ENCODE results near the gene LPCAT1. TPM values are rescaled to one million over a fixed set of nuclear protein-coding genes. Genes with fewer than 3 reads are reported as not detected.

LPCAT1 gene
- total and polyA plus RNA-seq, 5 donors from 2014 or later = 21.4 to 34.7 (median 25.6) TPM

DNA sequence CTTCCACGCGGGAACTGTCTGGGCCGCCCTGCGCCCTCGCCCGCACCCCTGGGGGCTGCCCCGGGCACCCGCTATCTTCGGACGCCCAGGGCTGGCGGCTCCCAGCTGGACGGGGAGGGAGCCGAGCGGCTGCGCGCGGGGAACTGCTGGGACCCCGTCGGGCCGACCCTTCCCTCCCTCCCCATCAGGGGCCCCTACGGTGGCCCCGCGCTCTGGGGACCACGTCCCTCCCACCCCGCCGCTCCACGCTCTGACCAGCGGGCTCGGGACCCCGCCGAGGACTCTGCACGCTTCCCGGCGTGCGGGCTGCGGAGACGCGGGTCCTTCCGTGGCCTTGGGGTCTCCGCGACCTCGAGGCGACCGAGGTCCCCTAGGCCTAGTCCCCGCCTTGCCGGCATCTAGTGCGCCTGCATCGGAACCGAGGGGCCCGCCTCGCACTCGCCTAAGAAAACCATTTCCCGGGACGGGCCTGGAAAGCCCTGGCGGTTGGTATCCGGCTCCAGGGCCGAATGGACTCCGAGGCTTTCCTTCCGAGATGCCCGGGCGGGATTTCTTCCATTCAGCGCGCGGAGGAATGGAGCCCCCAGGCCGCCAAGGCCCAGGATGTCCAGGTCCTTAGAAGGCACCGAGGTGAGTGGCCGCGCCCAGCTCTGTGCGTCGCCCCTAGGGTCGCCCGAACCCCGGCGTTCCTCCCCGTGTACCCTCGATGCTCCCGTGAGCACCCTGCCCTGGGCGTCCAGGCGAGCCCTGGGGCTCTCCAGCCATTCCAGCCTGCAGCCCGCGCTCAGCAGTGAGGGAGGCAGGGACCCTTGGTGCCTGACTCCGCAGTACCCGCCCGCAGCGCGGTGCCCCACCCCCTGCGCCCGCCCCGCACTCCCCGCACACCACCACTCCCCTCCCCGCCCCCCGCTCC lies 77.8 kb downstream of the LPCAT1 start:
- Mint-ChIP-seq H3K9me3 (peaks cover 0 to 9% (median 0%) of the 10 kb centered on the region in 7 donors), H3K36me3 (no peaks in the 10 kb centered on the region), H3K27ac (no peak overlapping the region), H3K4me1 (peaks cover 0 to 13% (median 5%) of the 10 kb centered on the region in 4 donors), H3K4me3 (no peak overlapping the region), H3K27me3 (peaks cover 44% of the 10 kb centered on the region)
- Histone ChIP-seq H3K4me1 (ENCODE audit: control insufficient read depth, insufficient read depth, low read length, poor library complexity, severe bottlenecking) (no peaks in the 10 kb centered on the region), H3K27ac (ENCODE audit: insufficient read depth, low read length, poor library complexity, severe bottlenecking) (no peak overlapping the region), H3K4me3 (ENCODE audit: low read depth, low read length) (no peak overlapping the region), H3K27me3 (ENCODE audit: control insufficient read depth, insufficient read depth, low read length) (no peaks in the 10 kb centered on the region), H3K36me3 (ENCODE audit: control insufficient read depth, insufficient read depth, low read length) (no peaks in the 10 kb centered on the region), H3K9me3 (ENCODE audit: control insufficient read depth in 2 of 2, low read length in 2 of 2) (no peaks in the 10 kb centered on the region)
- ATAC-seq (ENCODE audit: low read depth in 2 of 2) (no peak), DNase-seq (no peak)

DNA sequence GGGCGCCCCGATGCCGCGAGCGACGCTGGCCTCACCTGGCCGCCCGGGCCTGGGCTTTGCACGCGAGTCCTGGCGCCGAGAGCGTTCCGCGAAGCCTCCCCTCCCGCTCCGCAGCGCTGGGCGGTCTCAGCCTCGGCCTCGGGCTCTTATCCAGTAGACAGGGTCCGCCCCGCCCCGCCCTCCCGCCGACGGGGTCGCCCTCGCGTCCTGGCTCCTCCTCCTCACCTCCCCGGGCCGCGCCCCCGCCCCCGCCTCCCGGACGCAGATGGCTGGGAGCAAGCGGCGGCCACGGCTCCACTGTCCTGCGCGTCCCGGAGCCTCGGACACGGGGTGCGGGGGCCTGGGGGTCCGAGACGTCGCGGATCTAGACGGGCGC lies 78.5 kb downstream of the LPCAT1 start, which contains the start of gene SLC6A3:
TSS of gene SLC6A3 (minus strand) at position 128 of the 376 bp plus-strand sequence. CDS start 2,243 bp downstream, outside the sequence.
- no peaks in the 10 kb centered on the region for H3K27me3 ChIP-seq (ENCODE audit: control insufficient read depth, insufficient read depth, low read length)
- H3K27ac ChIP-seq (ENCODE audit: insufficient read depth, low read length, poor library complexity, severe bottlenecking) = no peak within 1 kb of the TSS
- no peak within 1 kb of the TSS for H3K27ac Mint-ChIP-seq
- peaks cover 49% of the 10 kb centered on the region for H3K27me3 Mint-ChIP-seq
- H3K4me3 Mint-ChIP-seq = peak within 1 kb of the TSS in 1 of 4 donors; percentile 44
- H3K36me3 ChIP-seq (ENCODE audit: control insufficient read depth, insufficient read depth, low read length) = no peaks in the 10 kb centered on the region
- no peak for ATAC-seq (ENCODE audit: low read depth in 2 of 2)
- DNase-seq = no peak
- H3K4me1 Mint-ChIP-seq = peaks cover 0 to 13% (median 5%) of the 10 kb centered on the region in 4 donors
- H3K4me3 ChIP-seq (ENCODE audit: low read depth, low read length) = no peak within 1 kb of the TSS
- no peaks in the 10 kb centered on the region for H3K36me3 Mint-ChIP-seq
- no peaks in the 10 kb centered on the region for H3K9me3 ChIP-seq (ENCODE audit: control insufficient read depth in 2 of 2, low read length in 2 of 2)
- H3K4me1 ChIP-seq (ENCODE audit: control insufficient read depth, insufficient read depth, low read length, poor library complexity, severe bottlenecking) = no peaks in the 10 kb centered on the region
- peaks cover 0 to 9% (median 3%) of the 10 kb centered on the region in 7 donors for H3K9me3 Mint-ChIP-seq

DNA sequence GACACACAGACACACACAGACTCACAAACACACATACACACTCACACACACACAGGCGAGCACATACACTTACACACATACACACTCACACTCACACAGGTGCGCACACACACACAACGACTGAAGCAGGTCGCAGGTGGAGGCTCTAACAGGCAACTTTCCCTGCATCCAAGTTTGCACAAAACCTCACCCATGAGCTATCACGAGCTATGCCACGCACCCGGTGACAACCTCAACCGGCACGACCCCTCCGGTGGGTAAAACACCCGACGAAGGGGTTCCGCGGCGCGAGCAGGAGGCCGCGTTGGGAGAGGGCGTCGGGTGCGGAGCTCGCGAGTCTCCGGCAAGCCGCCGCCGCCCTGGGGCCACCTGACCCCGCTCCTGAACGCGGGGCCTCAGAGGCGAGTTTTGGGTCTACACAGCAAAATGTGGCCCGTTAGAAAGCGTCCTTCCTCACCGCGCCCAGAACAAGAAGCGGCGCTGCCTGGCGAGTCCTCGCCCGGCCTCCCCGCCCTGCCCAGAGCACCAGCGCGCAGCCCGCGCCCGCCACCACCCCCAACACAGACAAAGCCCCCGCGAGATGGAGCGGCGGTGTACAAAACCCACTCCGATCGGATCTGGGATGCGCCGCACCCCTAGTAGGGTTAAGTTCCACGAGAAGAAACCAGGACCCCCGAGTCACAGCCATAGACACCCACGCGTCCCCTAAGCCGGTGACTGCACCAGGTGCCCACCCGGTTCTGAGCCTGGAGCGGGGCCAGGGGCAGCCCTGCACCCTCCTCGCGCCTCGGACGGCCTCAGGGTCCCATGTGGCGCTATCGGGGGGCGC lies 79.2 kb downstream of the LPCAT1 start:
- Histone ChIP-seq H3K4me1 (ENCODE audit: control insufficient read depth, insufficient read depth, low read length, poor library complexity, severe bottlenecking) (no peaks in the 10 kb centered on the region), H3K27me3 (ENCODE audit: control insufficient read depth, insufficient read depth, low read length) (no peaks in the 10 kb centered on the region), H3K4me3 (ENCODE audit: low read depth, low read length) (no peak overlapping the region), H3K36me3 (ENCODE audit: control insufficient read depth, insufficient read depth, low read length) (no peaks in the 10 kb centered on the region), H3K9me3 (ENCODE audit: control insufficient read depth in 2 of 2, low read length in 2 of 2) (no peaks in the 10 kb centered on the region), H3K27ac (ENCODE audit: insufficient read depth, low read length, poor library complexity, severe bottlenecking) (no peak overlapping the region)
- ATAC-seq (ENCODE audit: low read depth in 2 of 2) = no peak
- Mint-ChIP-seq H3K27me3 (peaks cover 49% of the 10 kb centered on the region), H3K4me1 (peaks cover 0 to 13% (median 5%) of the 10 kb centered on the region in 4 donors), H3K9me3 (peaks cover 2 to 10% (median 6%) of the 10 kb centered on the region in 7 donors), H3K27ac (no peak overlapping the region), H3K4me3 (peak overlapping the region in 1 of 4 donors; percentile 44), H3K36me3 (no peaks in the 10 kb centered on the region)
- no peak for DNase-seq

DNA sequence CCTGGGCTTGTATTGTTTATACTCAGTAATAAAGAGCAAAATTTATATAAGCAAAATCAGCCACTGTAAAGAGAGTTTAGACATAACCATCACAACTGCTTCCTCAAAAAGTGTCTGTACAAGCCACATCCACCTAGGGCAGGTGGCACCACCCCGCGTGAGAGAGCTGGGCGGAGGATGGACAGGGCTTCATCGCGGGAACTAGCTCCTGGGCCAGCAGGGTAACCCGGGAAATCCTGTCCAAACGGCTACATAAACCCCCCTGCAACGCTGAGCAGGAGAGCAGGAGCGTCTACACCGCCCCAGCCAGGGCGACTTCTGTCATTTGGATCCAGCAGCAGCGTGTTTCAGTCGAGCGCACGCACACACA lies 79.8 kb downstream of the LPCAT1 start:
- DNase-seq (no peak), ATAC-seq (ENCODE audit: low read depth in 2 of 2) (no peak)
- no peaks in the 10 kb centered on the region for H3K27me3 ChIP-seq (ENCODE audit: control insufficient read depth, insufficient read depth, low read length)
- no peaks in the 10 kb centered on the region for H3K36me3 Mint-ChIP-seq
- H3K9me3 ChIP-seq (ENCODE audit: control insufficient read depth in 2 of 2, low read length in 2 of 2) = no peaks in the 10 kb centered on the region
- no peaks in the 10 kb centered on the region for H3K36me3 ChIP-seq (ENCODE audit: control insufficient read depth, insufficient read depth, low read length)
- H3K4me3 Mint-ChIP-seq = peak overlapping the region in 1 of 4 donors; percentile 44
- H3K4me1 ChIP-seq (ENCODE audit: control insufficient read depth, insufficient read depth, low read length, poor library complexity, severe bottlenecking) = no peaks in the 10 kb centered on the region
- H3K4me3 ChIP-seq (ENCODE audit: low read depth, low read length) = no peak overlapping the region
- H3K27ac Mint-ChIP-seq = no peak overlapping the region
- H3K4me1 Mint-ChIP-seq = peaks cover 0 to 11% (median 4%) of the 10 kb centered on the region in 4 donors
- H3K27ac ChIP-seq (ENCODE audit: insufficient read depth, low read length, poor library complexity, severe bottlenecking) = no peak overlapping the region
- H3K9me3 Mint-ChIP-seq = peaks cover 2 to 10% (median 6%) of the 10 kb centered on the region in 7 donors
- peaks cover 46% of the 10 kb centered on the region for H3K27me3 Mint-ChIP-seq

DNA sequence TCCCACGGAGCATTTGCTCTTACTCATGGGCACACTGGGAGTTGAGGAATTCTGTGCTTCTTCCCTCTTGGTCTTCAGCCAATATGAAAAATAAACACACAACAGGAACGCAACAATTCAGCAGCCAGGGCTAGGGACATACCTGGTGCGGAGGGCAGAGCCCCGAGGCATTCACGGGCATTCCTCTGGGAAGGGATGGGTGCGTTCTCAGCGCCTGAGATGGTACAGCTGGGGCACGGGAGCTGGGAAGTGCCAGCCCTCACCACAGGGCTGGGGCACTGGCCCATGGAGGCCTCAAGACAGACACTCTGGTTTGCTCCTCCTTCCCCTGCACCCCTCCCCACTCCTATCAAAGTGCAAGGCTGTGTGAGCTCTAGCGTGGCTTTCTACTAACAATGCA lies 80.6 kb downstream of the LPCAT1 start:
- Histone ChIP-seq H3K9me3 (ENCODE audit: control insufficient read depth in 2 of 2, low read length in 2 of 2) (no peaks in the 10 kb centered on the region), H3K27me3 (ENCODE audit: control insufficient read depth, insufficient read depth, low read length) (no peaks in the 10 kb centered on the region), H3K4me3 (ENCODE audit: low read depth, low read length) (no peak overlapping the region), H3K27ac (ENCODE audit: insufficient read depth, low read length, poor library complexity, severe bottlenecking) (no peak overlapping the region), H3K4me1 (ENCODE audit: control insufficient read depth, insufficient read depth, low read length, poor library complexity, severe bottlenecking) (no peaks in the 10 kb centered on the region), H3K36me3 (ENCODE audit: control insufficient read depth, insufficient read depth, low read length) (no peaks in the 10 kb centered on the region)
- Mint-ChIP-seq H3K36me3 (no peaks in the 10 kb centered on the region), H3K9me3 (peaks cover 2 to 10% (median 6%) of the 10 kb centered on the region in 7 donors), H3K4me1 (peaks cover 0 to 9% (median 3%) of the 10 kb centered on the region in 4 donors), H3K27me3 (peaks cover 39% of the 10 kb centered on the region), H3K27ac (no peak overlapping the region), H3K4me3 (no peak overlapping the region)
- no peak for DNase-seq
- ATAC-seq (ENCODE audit: low read depth in 2 of 2) = no peak

GRCh38 chr5:1442222-1443145 lies 81.3 kb downstream of the LPCAT1 start:
- ATAC-seq (ENCODE audit: low read depth in 2 of 2) (no peak), DNase-seq (no peak)
- Mint-ChIP-seq H3K4me1 (peaks cover 0 to 9% (median 3%) of the 10 kb centered on the region in 4 donors), H3K27ac (no peak overlapping the region), H3K4me3 (no peak overlapping the region), H3K36me3 (no peaks in the 10 kb centered on the region), H3K27me3 (peaks cover 32% of the 10 kb centered on the region), H3K9me3 (peaks cover 2 to 10% (median 5%) of the 10 kb centered on the region in 7 donors)
- H3K27me3 ChIP-seq (ENCODE audit: control insufficient read depth, insufficient read depth, low read length) = no peaks in the 10 kb centered on the region
- H3K4me3 ChIP-seq (ENCODE audit: low read depth, low read length) = no peak overlapping the region
- H3K36me3 ChIP-seq (ENCODE audit: control insufficient read depth, insufficient read depth, low read length) = no peaks in the 10 kb centered on the region
- H3K27ac ChIP-seq (ENCODE audit: insufficient read depth, low read length, poor library complexity, severe bottlenecking) = no peak overlapping the region
- H3K9me3 ChIP-seq (ENCODE audit: control insufficient read depth in 2 of 2, low read length in 2 of 2) = no peaks in the 10 kb centered on the region
- no peaks in the 10 kb centered on the region for H3K4me1 ChIP-seq (ENCODE audit: control insufficient read depth, insufficient read depth, low read length, poor library complexity, severe bottlenecking)
